OCI-LY1 (cell line): ENCODE measurements around the gene DYNC2I2.

ENCODE experiments used
- CTCF ChIP-seq: fragments of 200-600 bp; sonication (generic), shearing (Covaris generic); IDR thresholded peaks from 2 replicates; pipeline ENCODE4 v1.5.1; 2017; ENCODE audit warnings: mild to moderate bottlenecking, antibody characterized with exemption, low read length, moderate library complexity, mixed read lengths
- EZH2 ChIP-seq: fragments of 200-600 bp; sonication (generic), shearing (Covaris generic); IDR thresholded peaks from 2 replicates; pipeline ENCODE4 v1.8.0; 2017; ENCODE audit warnings: borderline replicate concordance, mixed run types, mild to moderate bottlenecking, antibody characterized with exemption, low read length, moderate library complexity, mixed read lengths

- TF ChIP-seq CTCF (no peak), EZH2 (no peak)
Measured at GRCh38 chr9:128684065-128684324, 27.3 kb upstream of the DYNC2I2 start.
